GM12875 (cell line): ENCODE measurements around the gene NOS1AP.

Source experiments
- H3K4me3 ChIP-seq: one replicate; pipeline ENCODE4 v1.5.1; 2011; ENCODE audit warnings: low read depth, low read length, control low read depth
- CTCF ChIP-seq: IDR thresholded peaks from 2 replicates; pipeline ENCODE4 v1.5.1; 2011; ENCODE audit warnings: low read depth, mild to moderate bottlenecking, control low read depth, inconsistent platforms, low read length, moderate library complexity, borderline replicate concordance; ENCODE audit not compliant: insufficient read depth

The NOS1AP gene

DNA sequence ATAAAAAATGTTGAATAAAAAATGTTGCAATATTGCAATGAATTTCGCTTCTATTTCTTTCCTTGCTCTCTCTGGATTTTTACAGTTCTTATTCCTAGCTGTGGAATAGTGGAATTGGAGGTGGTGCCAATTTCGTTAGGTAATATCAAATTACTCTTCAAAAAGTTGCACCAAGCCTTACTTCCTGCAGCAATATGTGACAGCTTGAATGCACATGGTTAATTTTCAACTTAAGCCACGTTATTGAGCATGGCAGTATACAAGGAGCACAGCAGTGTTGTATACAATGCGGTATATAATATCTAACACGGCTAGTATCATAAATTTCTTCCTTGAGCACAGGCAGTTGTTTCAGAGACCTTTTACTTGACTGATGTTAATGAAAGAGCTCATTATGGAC, 152.5 kb downstream of the NOS1AP start:
- no peak overlapping the region for H3K4me3 ChIP-seq
- TF ChIP-seq CTCF: no peak

GRCh38 chr1:162222730-162223129, 153.2 kb downstream of the NOS1AP start:
- TF ChIP-seq CTCF: no peak
- H3K4me3 ChIP-seq: no peak overlapping the region

GRCh38 chr1:162223488-162223887, 154.0 kb downstream of the NOS1AP start:
- no peak overlapping the region for H3K4me3 ChIP-seq
- TF ChIP-seq CTCF: no peak

DNA sequence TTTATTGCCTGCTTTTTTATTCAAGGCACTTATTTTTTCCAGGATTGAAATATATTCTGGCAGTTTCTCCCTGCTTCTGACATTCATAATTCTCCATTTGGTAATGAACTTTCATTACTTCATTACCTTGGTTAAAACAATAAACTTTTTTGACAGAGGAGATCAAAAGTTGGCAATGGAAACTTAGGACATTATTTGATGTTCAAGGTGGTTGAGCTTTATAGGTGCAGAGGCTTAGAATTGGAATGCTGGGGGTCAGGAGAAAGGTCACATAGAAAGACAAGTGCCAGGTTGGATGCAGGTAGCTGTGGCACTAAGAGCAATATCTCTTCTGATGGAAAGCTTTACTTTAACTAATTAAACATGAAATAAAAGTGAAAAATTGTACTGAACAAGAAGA, 154.8 kb downstream of the NOS1AP start:
- no peak overlapping the region for H3K4me3 ChIP-seq
- no peak for TF ChIP-seq CTCF

DNA sequence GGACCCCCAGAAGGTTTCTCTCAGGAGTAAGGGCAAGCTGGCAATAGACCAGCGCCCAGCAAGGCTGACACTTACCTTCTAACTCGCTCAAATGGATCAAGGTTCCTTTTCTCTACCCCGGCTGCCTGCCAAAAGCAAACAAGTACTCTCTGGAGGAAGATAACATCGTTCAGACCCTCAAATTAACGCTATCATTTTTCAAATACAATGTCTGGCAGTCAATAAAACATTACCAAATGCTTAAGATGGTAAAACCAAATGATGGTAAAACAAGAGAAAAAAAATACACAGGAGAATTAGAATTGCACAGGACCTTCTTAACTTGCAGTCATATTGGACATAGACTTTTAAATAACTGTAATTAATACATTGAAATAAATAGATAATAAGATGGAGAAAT, 159.1 kb downstream of the NOS1AP start:
- no peak overlapping the region for H3K4me3 ChIP-seq
- TF ChIP-seq CTCF: no peak

DNA sequence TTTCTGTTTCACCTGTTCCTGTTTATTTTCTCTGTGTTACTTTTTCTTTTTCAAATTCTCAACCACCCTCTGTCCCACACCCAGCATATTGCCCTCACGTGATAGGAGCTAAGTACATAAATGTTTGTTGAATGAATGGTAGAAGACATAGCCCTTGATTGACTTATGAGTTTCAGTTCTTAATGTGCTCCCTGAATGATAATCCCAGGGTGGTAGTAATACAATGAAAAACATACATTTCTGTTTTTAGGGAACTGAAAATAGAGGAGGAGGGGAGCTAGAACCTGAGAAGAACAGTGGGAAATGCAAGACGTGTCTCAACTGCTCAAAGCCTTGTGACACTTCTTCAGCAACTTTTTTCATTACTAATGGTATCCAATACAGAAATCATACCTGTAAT, 160.1 kb downstream of the NOS1AP start:
- TF ChIP-seq CTCF: no peak

DNA sequence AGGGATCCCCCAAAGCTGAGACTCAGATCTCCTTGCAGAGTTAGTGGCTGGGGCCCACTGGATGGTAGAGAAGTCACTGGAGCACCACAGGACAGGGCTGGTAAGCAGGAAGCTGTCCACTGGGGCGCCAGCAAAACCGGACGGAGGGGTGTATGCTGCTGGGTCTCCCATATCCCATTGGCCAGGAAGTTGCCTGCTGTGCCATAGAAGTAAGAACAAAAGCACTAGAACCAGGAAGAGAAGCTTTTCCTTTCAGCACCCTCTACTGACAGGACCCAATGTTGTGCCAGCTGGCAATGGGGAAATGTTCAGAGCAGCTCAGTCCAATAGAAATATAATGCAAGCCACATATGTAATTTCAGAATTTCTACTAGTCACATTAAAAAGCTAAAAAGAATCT, 160.6 kb downstream of the NOS1AP start:
- no peak for TF ChIP-seq CTCF
- H3K4me3 ChIP-seq: no peak overlapping the region

More for the DNA sequence above, 160.1 kb downstream of the NOS1AP start:
- H3K4me3 ChIP-seq: no peak overlapping the region
